Measurements from ENCODE around the gene CSNK1D.

Gene CSNK1D

GRCh38 chr17:82244413-82245133, 28.9 kb downstream of the CSNK1D start:
- H3K4me2 ChIP-seq (ENCODE audit: insufficient read depth, low read length), result no peak overlapping the region
- no peaks in the 10 kb centered on the region for H3K27me3 ChIP-seq (ENCODE audit: insufficient read depth, low read length, poor library complexity)
- 0 out of 2 replicates have a peak overlapping the region, but pooled peaks have one; percentile 3 for H3K9ac ChIP-seq (ENCODE audit: low read depth, low read length)
- H3K4me1 ChIP-seq (ENCODE audit: insufficient read depth, low read length), result no peaks in the 10 kb centered on the region
- DNase-seq (peak; percentile 44), ATAC-seq (ENCODE audit: insufficient read depth, low read depth) (peak; percentile 33; the same call in 1 of the 3 replicates)
- H3K36me3 ChIP-seq (ENCODE audit: insufficient read depth, low read length), result peaks cover 85% of the 10 kb centered on the region
- TF ChIP-seq CTCF (IDR thresholded peaks at IDR 0.05; ENCODE audit: borderline replicate concordance, extremely low read depth, low read length, poor library complexity, severe bottlenecking) (peak; percentile 71), EZH2 (IDR thresholded peaks at IDR 0.05; ENCODE audit: borderline replicate concordance, low read depth, low read length, severe bottlenecking) (no peak)
- H3K9me3 ChIP-seq (ENCODE audit: insufficient read depth, low read length, severe bottlenecking), result no peaks in the 10 kb centered on the region
- no peak overlapping the region for H3K27ac ChIP-seq (ENCODE audit: low read length)
- peaks cover 90% of the 10 kb centered on the region for H4K20me1 ChIP-seq (ENCODE audit: insufficient read depth, low read length)
- H3K4me3 ChIP-seq (ENCODE audit: low read depth in 1 of 2, low read length in 2 of 2), result no peak overlapping the region
- H2AFZ ChIP-seq (ENCODE audit: low read depth, low read length), result no peak overlapping the region
- peaks cover 56% of the 10 kb centered on the region for H3K79me2 ChIP-seq (ENCODE audit: insufficient read depth, low read length)

GRCh38 chr17:82243648-82244412, 29.7 kb downstream of the CSNK1D start:
- Histone ChIP-seq H3K9ac (ENCODE audit: low read depth, low read length) (no peak overlapping the region), H3K4me2 (ENCODE audit: insufficient read depth, low read length) (no peak overlapping the region), H3K9me3 (ENCODE audit: insufficient read depth, low read length, severe bottlenecking) (no peaks in the 10 kb centered on the region), H3K36me3 (ENCODE audit: insufficient read depth, low read length) (peaks cover 81% of the 10 kb centered on the region), H2AFZ (ENCODE audit: low read depth, low read length) (no peak overlapping the region), H3K27ac (ENCODE audit: low read length) (no peak overlapping the region), H3K4me3 (ENCODE audit: low read depth in 1 of 2, low read length in 2 of 2) (no peak overlapping the region), H3K79me2 (ENCODE audit: insufficient read depth, low read length) (peaks cover 51% of the 10 kb centered on the region), H4K20me1 (ENCODE audit: insufficient read depth, low read length) (peaks cover 88% of the 10 kb centered on the region), H3K27me3 (ENCODE audit: insufficient read depth, low read length, poor library complexity) (no peaks in the 10 kb centered on the region), H3K4me1 (ENCODE audit: insufficient read depth, low read length) (no peaks in the 10 kb centered on the region)
- TF ChIP-seq EZH2 (IDR thresholded peaks at IDR 0.05; ENCODE audit: borderline replicate concordance, low read depth, low read length, severe bottlenecking), result no peak
- no peak for TF ChIP-seq CTCF (IDR thresholded peaks at IDR 0.05; ENCODE audit: borderline replicate concordance, extremely low read depth, low read length, poor library complexity, severe bottlenecking)
- DNase-seq (no peak), ATAC-seq (ENCODE audit: insufficient read depth, low read depth) (no peak)

DNA sequence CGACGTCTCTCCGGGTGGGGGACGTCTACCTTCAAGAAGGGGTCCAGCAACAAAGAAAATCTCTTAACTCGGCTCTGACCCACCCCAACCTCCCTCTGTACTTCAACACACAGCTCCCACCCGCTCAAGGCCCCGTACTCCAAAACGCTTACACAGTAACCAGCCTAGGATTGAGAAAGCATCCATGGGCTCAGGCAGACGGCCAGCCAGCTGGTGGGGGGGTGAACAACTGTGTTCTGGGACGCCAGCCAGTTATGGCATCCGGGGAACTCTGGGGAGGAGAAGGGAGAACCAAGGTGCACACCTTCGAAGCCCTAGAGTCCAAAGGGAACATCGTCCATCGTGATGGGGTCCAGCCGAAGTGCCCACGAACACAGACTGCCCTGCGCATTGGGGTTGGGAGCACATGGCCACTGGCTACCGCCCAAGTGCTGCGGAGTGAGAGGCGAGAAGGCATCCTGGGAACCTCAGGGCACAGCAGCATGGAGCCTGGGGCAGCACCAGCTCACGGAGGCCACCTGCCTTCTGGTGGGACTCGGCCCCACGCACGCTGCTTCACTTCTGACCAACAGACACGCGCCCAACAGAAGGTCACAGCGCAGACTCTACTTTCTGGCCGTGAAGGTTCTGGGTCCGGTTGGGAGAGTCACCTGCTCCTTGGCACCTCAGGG, 30.4 kb downstream of the CSNK1D start:
- no peak overlapping the region for H3K4me2 ChIP-seq (ENCODE audit: insufficient read depth, low read length)
- no peak overlapping the region for H2AFZ ChIP-seq (ENCODE audit: low read depth, low read length)
- no peak overlapping the region for H3K4me3 ChIP-seq (ENCODE audit: low read depth in 1 of 2, low read length in 2 of 2)
- no peaks in the 10 kb centered on the region for H3K27me3 ChIP-seq (ENCODE audit: insufficient read depth, low read length, poor library complexity)
- H4K20me1 ChIP-seq (ENCODE audit: insufficient read depth, low read length), result peaks cover 80% of the 10 kb centered on the region
- no peaks in the 10 kb centered on the region for H3K4me1 ChIP-seq (ENCODE audit: insufficient read depth, low read length)
- peaks cover 45% of the 10 kb centered on the region for H3K79me2 ChIP-seq (ENCODE audit: insufficient read depth, low read length)
- no peak overlapping the region for H3K27ac ChIP-seq (ENCODE audit: low read length)
- ATAC-seq (ENCODE audit: insufficient read depth, low read depth), result no peak
- no peaks in the 10 kb centered on the region for H3K9me3 ChIP-seq (ENCODE audit: insufficient read depth, low read length, severe bottlenecking)
- H3K9ac ChIP-seq (ENCODE audit: low read depth, low read length), result no peak overlapping the region
- H3K36me3 ChIP-seq (ENCODE audit: insufficient read depth, low read length), result peaks cover 80% of the 10 kb centered on the region
- TF ChIP-seq EZH2 (IDR thresholded peaks at IDR 0.05; ENCODE audit: borderline replicate concordance, low read depth, low read length, severe bottlenecking), result no peak
- no peak for TF ChIP-seq CTCF (IDR thresholded peaks at IDR 0.05; ENCODE audit: borderline replicate concordance, extremely low read depth, low read length, poor library complexity, severe bottlenecking)
- DNase-seq, result no peak
